RWPE1 (cell line): ENCODE measurements around the gene HLA-E.
A peak's percentile ranks its signal among the peaks of the same experiment; 100 is the strongest.

Experiments used
- CTCF ChIA-PET: fragments of 350-600 bp; sonication (Branson Sonifier 250); formaldehyde crosslinking; extraction: SDS; loops from one replicate; lab custom pipeline; 2021; lab: Yijun Ruan, JAX
- POLR2A ChIA-PET: fragments of 400-600 bp; formaldehyde crosslinking; extraction: SDS; loops from one replicate; lab custom pipeline; 2020; ENCODE audit warnings: antibody characterized with exemption; ENCODE audit not compliant: low non-redundant PET; lab: Yijun Ruan, JAX
- DNase-seq: peaks from one replicate; pipeline ENCODE4 v3.0.0; 2012; ENCODE audit warnings: low spot score
- H3K27ac ChIP-seq: fragments of 450-650 bp; 2 replicates; pipeline ENCODE4 v1.5.1; 2017
- TF ChIP-seq, protein P1 (sequence below): fragments of 450-650 bp; conservative IDR thresholded peaks from 2 replicates; pipeline ENCODE4 v1.5.1; 2017; ENCODE audit warnings: low read depth, mild to moderate bottlenecking

The HLA-E gene

DNA sequence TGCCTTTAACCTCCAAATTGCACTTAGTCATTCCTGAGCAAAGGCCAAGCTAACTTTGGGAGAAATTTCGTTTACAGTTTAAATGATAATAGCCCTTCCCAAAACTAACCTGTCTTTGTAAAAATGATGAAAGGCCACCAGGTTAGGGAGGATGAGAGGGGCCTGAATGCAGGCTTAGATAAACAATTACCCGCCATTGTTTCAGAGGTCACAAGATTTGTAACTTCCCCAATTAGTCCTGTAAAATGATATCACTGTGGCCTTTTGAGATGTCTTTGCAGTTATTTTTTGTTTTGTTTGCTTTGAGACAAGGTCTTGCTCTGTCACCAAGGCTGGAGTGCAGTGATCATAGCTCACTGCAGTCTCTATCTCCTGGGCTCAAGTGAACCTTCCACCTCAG, 40.7 kb downstream of the HLA-E start:
- TF ChIP-seq, protein P1, sequence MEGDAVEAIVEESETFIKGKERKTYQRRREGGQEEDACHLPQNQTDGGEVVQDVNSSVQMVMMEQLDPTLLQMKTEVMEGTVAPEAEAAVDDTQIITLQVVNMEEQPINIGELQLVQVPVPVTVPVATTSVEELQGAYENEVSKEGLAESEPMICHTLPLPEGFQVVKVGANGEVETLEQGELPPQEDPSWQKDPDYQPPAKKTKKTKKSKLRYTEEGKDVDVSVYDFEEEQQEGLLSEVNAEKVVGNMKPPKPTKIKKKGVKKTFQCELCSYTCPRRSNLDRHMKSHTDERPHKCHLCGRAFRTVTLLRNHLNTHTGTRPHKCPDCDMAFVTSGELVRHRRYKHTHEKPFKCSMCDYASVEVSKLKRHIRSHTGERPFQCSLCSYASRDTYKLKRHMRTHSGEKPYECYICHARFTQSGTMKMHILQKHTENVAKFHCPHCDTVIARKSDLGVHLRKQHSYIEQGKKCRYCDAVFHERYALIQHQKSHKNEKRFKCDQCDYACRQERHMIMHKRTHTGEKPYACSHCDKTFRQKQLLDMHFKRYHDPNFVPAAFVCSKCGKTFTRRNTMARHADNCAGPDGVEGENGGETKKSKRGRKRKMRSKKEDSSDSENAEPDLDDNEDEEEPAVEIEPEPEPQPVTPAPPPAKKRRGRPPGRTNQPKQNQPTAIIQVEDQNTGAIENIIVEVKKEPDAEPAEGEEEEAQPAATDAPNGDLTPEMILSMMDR, result no peak
- POLR2A ChIA-PET, result no interaction called here
- no peak overlapping the region for H3K27ac ChIP-seq
- DNase-seq, result no peak
- CTCF ChIA-PET, result interaction anchor here (0.7 to 1.5 kb wide), 4 partner anchors 11 to 262 kb away, joined by 3 to 6 read pairs (median 4); no protein-coding TSS in a partner anchor

DNA sequence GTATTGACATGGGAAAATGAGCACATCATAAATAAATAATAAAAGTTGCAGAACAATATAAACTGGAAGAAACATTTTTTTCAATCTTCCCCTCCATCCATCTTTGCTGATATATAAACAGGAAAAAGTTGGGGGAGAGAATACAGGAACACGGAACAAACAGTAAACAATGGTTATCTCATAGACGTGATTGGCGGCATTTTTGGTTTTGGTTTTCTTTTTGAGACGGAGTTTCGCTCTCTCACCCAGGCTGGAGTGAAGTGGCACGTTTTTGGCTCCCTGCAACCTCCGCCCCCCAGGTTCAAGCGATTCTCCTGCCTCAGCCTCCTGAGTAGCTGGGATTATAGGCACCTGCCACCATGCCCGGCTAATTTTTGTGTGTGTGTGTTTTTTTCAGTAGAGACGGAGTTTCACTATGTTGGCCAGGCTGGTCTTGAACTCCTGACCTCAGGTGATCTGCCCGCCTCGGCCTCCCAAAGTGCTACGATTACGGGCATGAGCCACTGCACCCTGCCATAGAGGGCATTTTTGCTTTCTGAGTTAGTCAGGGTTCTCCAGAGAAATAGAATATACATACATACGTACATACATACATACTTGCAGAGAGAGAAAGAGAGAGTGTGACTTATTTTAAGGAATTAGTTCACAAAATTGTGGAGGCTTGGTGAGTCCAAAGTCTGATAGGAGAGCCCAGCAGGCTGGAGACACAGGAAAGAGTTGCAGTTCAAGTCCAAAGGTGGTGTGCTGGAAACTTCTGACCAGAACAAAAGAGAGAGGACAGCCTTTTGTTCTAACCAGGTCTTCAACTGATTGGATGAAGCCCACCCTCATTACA, 44.4 kb downstream of the HLA-E start:
- CTCF ChIA-PET, result interaction anchor here (0.7 to 1.7 kb wide), 2 partner anchors 41 to 52 kb away, joined by 5 to 6 read pairs; no protein-coding TSS in a partner anchor

DNA sequence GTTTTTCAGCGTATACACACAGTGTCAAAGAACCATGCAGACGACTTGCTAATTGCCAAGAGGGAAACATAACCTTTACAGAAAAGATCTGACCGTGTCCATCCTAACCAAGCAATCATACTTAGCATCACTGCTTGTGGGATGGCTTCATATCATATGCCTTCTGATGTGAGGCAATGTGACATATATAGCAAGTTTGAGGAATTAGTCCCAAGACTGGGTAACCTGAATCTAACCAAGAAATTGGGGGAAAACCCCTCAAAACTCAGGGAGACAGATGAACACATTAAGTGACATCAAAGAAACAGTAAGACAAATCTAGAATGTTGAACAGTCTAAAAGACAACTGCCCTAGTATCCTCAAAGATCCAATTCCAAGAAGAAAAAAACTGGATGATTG, 48.6 kb downstream of the HLA-E start:
- no peak for DNase-seq
- TF ChIP-seq, protein P1, result no peak
- CTCF ChIA-PET, result interaction anchor here (0.5 kb wide), 1 partner anchor 86 kb away, joined by 3 read pairs; no protein-coding TSS in a partner anchor
- H3K27ac ChIP-seq, result no peak overlapping the region
- POLR2A ChIA-PET, result no interaction called here

More for the DNA sequence above, 44.4 kb downstream of the HLA-E start:
- TF ChIP-seq, protein P1, result no peak
- no peak for DNase-seq
- H3K27ac ChIP-seq, result no peak overlapping the region
- POLR2A ChIA-PET, result interaction anchor here (0.6 kb wide), 1 partner anchor 147 kb away, joined by 3 read pairs; no protein-coding TSS in a partner anchor

DNA sequence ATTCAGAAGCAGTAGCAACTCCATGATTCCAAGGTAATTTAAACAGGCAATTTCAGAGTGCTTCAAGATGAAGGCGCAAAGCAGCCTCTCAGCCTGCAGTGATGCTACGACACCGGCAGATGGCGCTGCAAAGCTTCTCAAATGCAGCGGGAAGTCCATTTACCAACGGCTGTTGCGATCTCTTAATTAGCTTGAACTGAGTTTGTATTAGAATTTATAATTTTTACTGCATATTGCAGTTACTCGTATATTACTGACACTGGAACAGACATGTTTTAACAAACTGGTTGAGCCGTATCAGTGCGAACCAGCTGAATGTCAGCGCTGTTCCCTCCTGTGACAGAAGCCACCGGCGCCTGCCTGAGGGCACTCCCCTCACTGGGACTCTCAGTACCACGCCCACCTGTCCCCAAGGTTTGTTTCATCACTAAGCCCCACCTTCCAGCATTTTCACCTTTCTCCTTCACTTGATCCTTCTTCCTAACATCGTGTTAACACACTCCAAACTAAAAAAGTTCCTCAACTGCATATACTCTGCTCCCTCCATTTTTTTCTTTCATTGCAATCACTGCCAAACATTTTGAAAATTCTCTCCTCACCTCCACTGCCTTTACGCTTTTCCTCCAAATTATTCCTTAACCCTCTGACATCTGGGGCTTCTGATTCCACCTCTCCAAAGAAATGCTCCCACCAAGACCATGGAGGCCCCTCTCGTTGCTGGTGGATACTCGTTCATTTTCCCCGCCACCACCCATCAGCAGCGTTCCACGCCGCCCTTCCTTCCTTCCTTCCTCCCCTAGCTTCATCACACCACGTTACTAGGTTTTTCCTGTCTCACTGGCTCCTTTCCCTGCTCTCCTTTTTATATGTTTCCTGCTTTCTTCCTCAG, 52.5 kb downstream of the HLA-E start:
- CTCF ChIA-PET, result interaction anchor here (0.6 to 2.3 kb wide), 24 partner anchors 10 to 1400 kb away, joined by 3 to 25 read pairs (median 4); no protein-coding TSS in a partner anchor
- TF ChIP-seq, protein P1, result peak; percentile 97
- peak; percentile 62 for DNase-seq
- POLR2A ChIA-PET, result no interaction called here
- no peak overlapping the region for H3K27ac ChIP-seq

DNA sequence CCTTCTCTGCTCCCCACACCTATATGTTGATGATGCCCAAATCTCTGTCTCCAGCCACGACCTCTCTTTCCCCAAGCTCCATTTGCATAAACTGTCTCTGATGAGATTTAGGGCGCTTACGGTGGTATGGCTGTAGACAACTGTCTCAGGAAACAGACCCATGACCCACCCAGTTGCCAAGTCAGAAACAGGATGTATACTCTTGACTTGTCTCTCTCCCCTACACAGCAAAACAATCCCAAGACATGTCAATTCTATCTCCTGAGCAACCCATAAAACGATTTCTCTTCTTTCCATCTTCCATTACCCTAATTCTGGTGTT, 53.1 kb downstream of the HLA-E start:
- no peak for DNase-seq
- ChIA-PET POLR2A (no interaction called here), CTCF (interaction anchor here (0.6 to 1.1 kb wide), 2 partner anchors 31 to 538 kb away, joined by 3 to 4 read pairs; no protein-coding TSS in a partner anchor)
- TF ChIP-seq, protein P1, result no peak
- H3K27ac ChIP-seq, result no peak overlapping the region

DNA sequence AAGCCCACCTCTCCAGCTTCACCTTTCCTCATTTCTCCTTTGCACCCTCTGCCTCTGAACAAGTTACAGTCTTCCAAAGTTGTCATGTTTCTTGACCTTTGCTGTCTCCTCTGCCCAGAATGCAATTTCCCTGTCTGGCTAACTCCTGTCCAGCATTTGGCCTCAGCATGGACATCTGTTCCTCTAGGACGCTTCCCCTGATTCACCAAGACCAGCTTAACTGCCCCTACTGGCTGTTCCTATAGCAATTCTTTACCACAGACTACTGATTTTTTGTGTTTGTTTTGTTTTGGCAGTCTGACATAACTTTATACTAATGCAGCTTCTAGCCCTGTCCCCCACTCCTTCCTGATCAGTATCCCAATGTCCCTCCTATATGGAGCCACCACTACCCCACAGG, 53.6 kb downstream of the HLA-E start:
- ChIA-PET CTCF (interaction anchor here (1.1 to 3.2 kb wide), 4 partner anchors 9 to 537 kb away, joined by 3 to 39 read pairs (median 4); no protein-coding TSS in a partner anchor), POLR2A (no interaction called here)
- DNase-seq, result no peak
- no peak overlapping the region for H3K27ac ChIP-seq
- TF ChIP-seq, protein P1, result no peak
